ENCODE results near the gene GRK5. TPM values are rescaled to one million over a fixed set of nuclear protein-coding genes. Genes with fewer than 3 reads are reported as not detected.
"Not testable (repeated sequence)": the region's sequence is repeated elsewhere in the genome, so short reads cannot be mapped to it uniquely, and the experiment has no call there.

The GRK5 gene
- total and polyA plus RNA-seq, 3 experiments from 2014 or later, result 7.7 to 13.8 (median 13.6) TPM

GRCh38 chr10:119167041-119167440 lies 40.3 kb upstream of the GRK5 start:
- H3K4me1 Mint-ChIP-seq, result peaks cover 23 to 43% (median 25%) of the 10 kb centered on the region in 3 donors
- Histone ChIP-seq H3K4me1 (ENCODE audit: insufficient read depth, low read length) (peaks cover 16% of the 10 kb centered on the region), H3K36me3 (ENCODE audit: insufficient read depth, low read length) (peaks cover 17% of the 10 kb centered on the region), H3K27ac (ENCODE audit: low read depth, low read length) (no peak overlapping the region), H3K27me3 (ENCODE audit: insufficient read depth, low read length, poor library complexity, severe bottlenecking) (no peaks in the 10 kb centered on the region), H3K9me3 (ENCODE audit: low read length) (no peaks in the 10 kb centered on the region), H3K4me3 (ENCODE audit: low read length) (no peak overlapping the region)
- H3K27ac Mint-ChIP-seq, result peak overlapping the region in 7 of 8 donors; percentile 81 to 96 (median 94)
- no peaks in the 10 kb centered on the region for H3K9me3 Mint-ChIP-seq
- peak overlapping the region; percentile 83 to 94 (median 92) for H3K4me3 Mint-ChIP-seq
- H3K27me3 Mint-ChIP-seq, result peaks cover 0 to 1% of the 10 kb centered on the region in 2 donors
- ChIA-PET POLR2A (interaction anchor here (0.6 kb wide), 1 partner anchor 418 kb away, joined by 4 read pairs; no protein-coding TSS in a partner anchor), CTCF (no interaction called here)
- no peak for DNase-seq
- peaks cover 5 to 54% (median 17%) of the 10 kb centered on the region in 3 donors for H3K36me3 Mint-ChIP-seq

- ChIA-PET POLR2A (no interaction called here), CTCF (no interaction called here)
- no peak for DNase-seq
- Histone ChIP-seq H3K36me3 (ENCODE audit: insufficient read depth, low read length) (peaks cover 26% of the 10 kb centered on the region), H3K9me3 (ENCODE audit: low read length) (no peaks in the 10 kb centered on the region), H3K4me3 (ENCODE audit: low read length) (no peak overlapping the region), H3K27ac (ENCODE audit: low read depth, low read length) (no peak overlapping the region), H3K4me1 (ENCODE audit: insufficient read depth, low read length) (peaks cover 19% of the 10 kb centered on the region), H3K27me3 (ENCODE audit: insufficient read depth, low read length, poor library complexity, severe bottlenecking) (no peaks in the 10 kb centered on the region)
- Mint-ChIP-seq H3K4me1 (peaks cover 28 to 40% (median 36%) of the 10 kb centered on the region in 3 donors), H3K4me3 (peak overlapping the region in 1 of 7 donors; percentile 30), H3K27me3 (peaks cover 0 to 1% of the 10 kb centered on the region in 2 donors), H3K9me3 (no peaks in the 10 kb centered on the region), H3K36me3 (peaks cover 3 to 62% (median 23%) of the 10 kb centered on the region in 3 donors), H3K27ac (no peak overlapping the region)
Measured at GRCh38 chr10:119174109-119174508, 33.3 kb upstream of the GRK5 start.

GRCh38 chr10:119176166-119176565 lies 31.2 kb upstream of the GRK5 start:
- CTCF ChIA-PET, result interaction anchor here (1.1 kb wide), 2 partner anchors 31 to 269 kb away, joined by 3 to 4 read pairs; partner anchors contain the start of gene GRK5
- Histone ChIP-seq H3K36me3 (ENCODE audit: insufficient read depth, low read length) (peaks cover 16% of the 10 kb centered on the region), H3K9me3 (ENCODE audit: low read length) (no peaks in the 10 kb centered on the region), H3K4me1 (ENCODE audit: insufficient read depth, low read length) (peaks cover 25% of the 10 kb centered on the region), H3K4me3 (ENCODE audit: low read length) (no peak overlapping the region), H3K27me3 (ENCODE audit: insufficient read depth, low read length, poor library complexity, severe bottlenecking) (no peaks in the 10 kb centered on the region), H3K27ac (ENCODE audit: low read depth, low read length) (no peak overlapping the region)
- Mint-ChIP-seq H3K4me3 (peak overlapping the region in 4 of 7 donors; percentile 76 to 98 (median 91)), H3K36me3 (peaks cover 0 to 46% (median 11%) of the 10 kb centered on the region in 3 donors), H3K27ac (peak overlapping the region in 5 of 8 donors; percentile 1 to 63 (median 31)), H3K4me1 (peaks cover 32 to 47% (median 42%) of the 10 kb centered on the region in 3 donors), H3K9me3 (no peaks in the 10 kb centered on the region), H3K27me3 (peaks cover 0 to 1% of the 10 kb centered on the region in 2 donors)
- DNase-seq, result no peak
- POLR2A ChIA-PET, result no interaction called here

GRCh38 chr10:119177708-119178371 lies 29.5 kb upstream of the GRK5 start:
- H3K4me1 ChIP-seq (ENCODE audit: insufficient read depth, low read length), result peaks cover 25% of the 10 kb centered on the region
- DNase-seq, result no peak
- Mint-ChIP-seq H3K4me3 (peak overlapping the region; percentile 90 to 99 (median 96)), H3K27me3 (peaks cover 0 to 1% of the 10 kb centered on the region in 2 donors), H3K4me1 (peaks cover 32 to 47% (median 42%) of the 10 kb centered on the region in 3 donors), H3K27ac (peak overlapping the region; percentile 72 to 99 (median 94)), H3K36me3 (peaks cover 0 to 31% (median 4%) of the 10 kb centered on the region in 3 donors), H3K9me3 (no peaks in the 10 kb centered on the region)
- POLR2A ChIA-PET, result no interaction called here
- no peaks in the 10 kb centered on the region for H3K9me3 ChIP-seq (ENCODE audit: low read length)
- no peaks in the 10 kb centered on the region for H3K27me3 ChIP-seq (ENCODE audit: insufficient read depth, low read length, poor library complexity, severe bottlenecking)
- peak overlapping the region; percentile 78 for H3K4me3 ChIP-seq (ENCODE audit: low read length)
- peaks cover 5% of the 10 kb centered on the region for H3K36me3 ChIP-seq (ENCODE audit: insufficient read depth, low read length)
- CTCF ChIA-PET, result no interaction called here
- peak overlapping the region; percentile 73 for H3K27ac ChIP-seq (ENCODE audit: low read depth, low read length)

GRCh38 chr10:119178372-119179119 lies 28.8 kb upstream of the GRK5 start, which contains the start of gene PRDX3:
Gene PRDX3, minus strand, starts transcription at chr10:119178812. Its CDS starts 22 bp downstream, at chr10:119178790.
- peak within 1 kb of the TSS; percentile 90 to 99 (median 96) for H3K4me3 Mint-ChIP-seq
- H3K36me3 Mint-ChIP-seq, result peaks cover 0 to 28% (median 4%) of the 10 kb centered on the region in 3 donors
- H3K4me1 ChIP-seq (ENCODE audit: insufficient read depth, low read length), result peaks cover 25% of the 10 kb centered on the region
- H3K27ac ChIP-seq (ENCODE audit: low read depth, low read length), result peak within 1 kb of the TSS; percentile 73
- peaks cover 0 to 1% of the 10 kb centered on the region in 2 donors for H3K27me3 Mint-ChIP-seq
- POLR2A ChIA-PET, result interaction anchor here (0.8 kb wide), 1 partner anchor 75 kb away, joined by 4 read pairs; the partner anchor contains the start of gene DENND10
- peaks cover 2% of the 10 kb centered on the region for H3K36me3 ChIP-seq (ENCODE audit: insufficient read depth, low read length)
- DNase-seq, result peak; percentile 85 to 94 (median 90)
- H3K27me3 ChIP-seq (ENCODE audit: insufficient read depth, low read length, poor library complexity, severe bottlenecking), result no peaks in the 10 kb centered on the region
- peak within 1 kb of the TSS; percentile 72 to 99 (median 94) for H3K27ac Mint-ChIP-seq
- CTCF ChIA-PET, result interaction anchor here (1.2 kb wide), 1 partner anchor 28 kb away, joined by 5 read pairs; no protein-coding TSS in a partner anchor
- peak within 1 kb of the TSS; percentile 78 for H3K4me3 ChIP-seq (ENCODE audit: low read length)
- H3K9me3 ChIP-seq (ENCODE audit: low read length), result no peaks in the 10 kb centered on the region
- H3K4me1 Mint-ChIP-seq, result peaks cover 32 to 47% (median 42%) of the 10 kb centered on the region in 3 donors
- no peaks in the 10 kb centered on the region for H3K9me3 Mint-ChIP-seq

GRCh38 chr10:119180850-119181400 lies 26.4 kb upstream of the GRK5 start:
- H3K27me3 Mint-ChIP-seq; H3K9me3 ChIP-seq (ENCODE audit: low read length); H3K4me3 Mint-ChIP-seq; H3K27ac ChIP-seq (ENCODE audit: low read depth, low read length); H3K27me3 ChIP-seq (ENCODE audit: insufficient read depth, low read length, poor library complexity, severe bottlenecking); DNase-seq; H3K27ac Mint-ChIP-seq; POLR2A ChIA-PET; H3K9me3 Mint-ChIP-seq; H3K36me3 ChIP-seq (ENCODE audit: insufficient read depth, low read length); H3K4me3 ChIP-seq (ENCODE audit: low read length): not testable (repeated sequence)
- peaks cover 27 to 42% (median 37%) of the 10 kb centered on the region in 3 donors for H3K4me1 Mint-ChIP-seq
- CTCF ChIA-PET, result interaction anchor here (1.0 to 1.3 kb wide), 2 partner anchors 26 to 89 kb away, joined by 4 to 9 read pairs; partner anchors contain the start of gene GRK5
- peaks cover 0 to 15% (median 0%) of the 10 kb centered on the region in 3 donors for H3K36me3 Mint-ChIP-seq
- peaks cover 25% of the 10 kb centered on the region for H3K4me1 ChIP-seq (ENCODE audit: insufficient read depth, low read length)

- H3K4me1 Mint-ChIP-seq, result peaks cover 9 to 15% (median 14%) of the 10 kb centered on the region in 3 donors
- peak overlapping the region in 1 of 8 donors; percentile 92 for H3K27ac Mint-ChIP-seq
- H3K36me3 Mint-ChIP-seq, result no peaks in the 10 kb centered on the region
- Histone ChIP-seq H3K27ac (ENCODE audit: low read depth, low read length) (no peak overlapping the region), H3K9me3 (ENCODE audit: low read length) (no peaks in the 10 kb centered on the region), H3K4me1 (ENCODE audit: insufficient read depth, low read length) (peaks cover 9% of the 10 kb centered on the region), H3K27me3 (ENCODE audit: insufficient read depth, low read length, poor library complexity, severe bottlenecking) (no peaks in the 10 kb centered on the region), H3K36me3 (ENCODE audit: insufficient read depth, low read length) (no peaks in the 10 kb centered on the region), H3K4me3 (ENCODE audit: low read length) (no peak overlapping the region)
- peak overlapping the region in 1 of 7 donors; percentile 10 for H3K4me3 Mint-ChIP-seq
- DNase-seq, result no peak
- no peaks in the 10 kb centered on the region for H3K9me3 Mint-ChIP-seq
- no peaks in the 10 kb centered on the region for H3K27me3 Mint-ChIP-seq
- CTCF ChIA-PET, result interaction anchor here (1.0 kb wide), 1 partner anchor 20 kb away, joined by 3 read pairs; no protein-coding TSS in a partner anchor
- POLR2A ChIA-PET, result interaction anchor here (0.6 kb wide), 1 partner anchor 359 kb away, joined by 3 read pairs; no protein-coding TSS in a partner anchor
Measured at GRCh38 chr10:119183664-119184412, 23.5 kb upstream of the GRK5 start.

All from CD8-positive, alpha-beta memory T cell (primary cell).